CD14-positive monocyte (primary cell): ENCODE measurements around the gene GGA3. TPM values are rescaled to one million over a fixed set of nuclear protein-coding genes. Genes with fewer than 3 reads are reported as not detected.

Source experiments
- DNase-seq, 3 donors: peaks; one replicate each; pipeline ENCODE4 v3.0.0-alpha.2; 2011 to 2022
- H2AFZ ChIP-seq: 2 replicates; pipeline ENCODE4 v1.6.0; 2012; ENCODE audit warnings: mild to moderate bottlenecking, low read depth, low read length, inconsistent platforms; ENCODE audit not compliant: insufficient read depth, poor library complexity, severe bottlenecking
- H3K27ac ChIP-seq, 2 donors: 1 replicate in 1 of 2; 2 replicates in 1 of 2; pipeline ENCODE4 v1.5.1; 2012 to 2013; ENCODE audit warnings: low read length in 2 of 2, control low read depth in 1 of 2, inconsistent platforms in 1 of 2, low read depth in 1 of 2, mild to moderate bottlenecking in 1 of 2
- H3K27me3 ChIP-seq, 2 donors: one replicate each; pipeline versions ENCODE4 v1.6.0 to v1.6.1; 2011 to 2013; ENCODE audit warnings: low read length in 2 of 2; ENCODE audit not compliant: control insufficient read depth in 2 of 2, insufficient read depth in 2 of 2
- H3K36me3 ChIP-seq, 2 donors: replicated peaks in 1 of 2; 1 replicate in 1 of 2; 2 replicates in 1 of 2; pipeline versions ENCODE4 v1.5.1 to v1.6.1; 2012 to 2013; ENCODE audit warnings: low read length in 2 of 2, control low read depth in 1 of 2, inconsistent platforms in 1 of 2, mild to moderate bottlenecking in 1 of 2; ENCODE audit not compliant: insufficient read depth in 2 of 2, control insufficient read depth in 1 of 2
- H3K4me1 ChIP-seq, 2 donors: 1 replicate in 1 of 2; 2 replicates in 1 of 2; pipeline versions ENCODE4 v1.5.1 to v1.6.1; 2012 to 2013; ENCODE audit warnings: low read length in 2 of 2, control low read depth in 1 of 2, inconsistent platforms in 1 of 2, mild to moderate bottlenecking in 1 of 2, moderate library complexity in 1 of 2; ENCODE audit not compliant: insufficient read depth in 2 of 2, control insufficient read depth in 1 of 2
- H3K4me2 ChIP-seq: replicated peaks from 2 replicates; pipeline ENCODE3; 2012; ENCODE audit warnings: low read length, moderate library complexity, mild to moderate bottlenecking; ENCODE audit not compliant: poor library complexity, severe bottlenecking; ENCODE audit errors: extremely low read depth
- H3K4me3 ChIP-seq, 3 experiments: fragments of 200-600 bp in 1 of 3; sonication (generic) in 1 of 3; replicated peaks in 1 of 3; 1 replicate in 2 of 3; 2 replicates in 1 of 3; pipeline ENCODE4 v1.5.1; 2011 to 2013; ENCODE audit warnings: low read length in 3 of 3, mild to moderate bottlenecking in 3 of 3, control low read depth in 2 of 3, low read depth in 2 of 3, inconsistent platforms in 1 of 3, moderate library complexity in 1 of 3
- H3K79me2 ChIP-seq: 2 replicates; pipeline ENCODE4 v1.6.0; 2012; ENCODE audit warnings: mild to moderate bottlenecking, control low read depth, inconsistent platforms, low read length, moderate library complexity; ENCODE audit not compliant: insufficient read depth
- H3K9ac ChIP-seq: 2 replicates; pipeline ENCODE4 v1.6.0; 2017; ENCODE audit warnings: low read length, mild to moderate bottlenecking; ENCODE audit not compliant: insufficient read depth, poor library complexity, severe bottlenecking
- H3K9me3 ChIP-seq, 2 donors: replicated peaks in 1 of 2; 1 replicate in 1 of 2; 2 replicates in 1 of 2; pipeline versions ENCODE4 v1.5.1 to v1.6.1; 2012 to 2013; ENCODE audit warnings: low read length in 2 of 2, control low read depth in 1 of 2; ENCODE audit not compliant: control insufficient read depth in 1 of 2, insufficient read depth in 1 of 2
- H4K20me1 ChIP-seq: 2 replicates; pipeline ENCODE4 v1.6.0; 2012; ENCODE audit warnings: mild to moderate bottlenecking, low read length, control low read depth, moderate library complexity; ENCODE audit not compliant: insufficient read depth
- H3K27ac Mint-ChIP-seq, 7 donors: one replicate each; pipeline ENCODE4 v1.8.0; 2020; ENCODE audit warnings: mild to moderate bottlenecking in 7 of 7, mixed read lengths in 7 of 7, moderate library complexity in 6 of 7, inconsistent platforms in 2 of 7
- H3K27me3 Mint-ChIP-seq, 3 donors: one replicate each; pipeline ENCODE4 v1.8.0; 2021 to 2022; ENCODE audit warnings: low read depth in 3 of 3, mild to moderate bottlenecking in 3 of 3, mixed read lengths in 3 of 3, moderate library complexity in 3 of 3, inconsistent platforms in 1 of 3
- H3K36me3 Mint-ChIP-seq, 2 donors: one replicate each; pipeline ENCODE4 v1.8.0; 2020; ENCODE audit warnings: mixed read lengths in 2 of 2, inconsistent platforms in 1 of 2, mild to moderate bottlenecking in 1 of 2
- H3K4me1 Mint-ChIP-seq: one replicate; pipeline ENCODE4 v1.8.0; 2020; ENCODE audit warnings: mild to moderate bottlenecking, mixed read lengths
- H3K4me3 Mint-ChIP-seq, 2 donors: one replicate each; pipeline ENCODE4 v1.8.0; 2020; ENCODE audit warnings: mild to moderate bottlenecking in 2 of 2, mixed read lengths in 2 of 2, moderate library complexity in 1 of 2
- H3K9me3 Mint-ChIP-seq, 7 donors: one replicate each; pipeline ENCODE4 v1.8.0; 2020 to 2022; ENCODE audit warnings: mixed read lengths in 7 of 7, mild to moderate bottlenecking in 6 of 7, moderate library complexity in 6 of 7, inconsistent platforms in 2 of 7
- CTCF ChIP-seq: fragments of 200-600 bp; IDR thresholded peaks from one replicate; pipeline ENCODE4 v1.8.0; 2022; ENCODE audit warnings: antibody characterized with exemption, mild to moderate bottlenecking
- WGBS: methylation state at CpG from one replicate; pipeline ENCODE4 v1.1.5; 2013; ENCODE audit warnings: missing lambda C conversion rate; ENCODE audit not compliant: insufficient coverage; 5-methylcytosine and 5-hydroxymethylcytosine counted together
- intact Hi-C, 2 donors: fragments of 100-400 bp; cut with micrococcal nuclease; formaldehyde crosslinking; loops; one replicate each; pipeline versions ENCODE4 v1.15.0 to v1.15.1; 2023
- polyA minus RNA-seq: library from RNA; depleted of rRNA, polyadenylated mRNA; stranded (reverse); fragments of >200 nt; gene quantifications from 2 replicates; pipeline ENCODE4 v1.2.3, GENCODE V29; 2012
- polyA plus RNA-seq, 3 donors: library from polyadenylated mRNA; depleted of rRNA in 1 of 3; unstranded in 2 of 3; stranded (reverse) in 1 of 3; fragments of 300-500 nt in 2 of 3; fragments of >200 nt in 1 of 3; fragmentation: Illumina TruSeq in 2 of 3; gene quantifications; 1 replicate in 2 of 3; 2 replicates in 1 of 3; pipeline ENCODE4 v1.2.3, GENCODE V29; 2012 to 2021
- total RNA-seq, 12 experiments: library from RNA in 1 of 12; stranded (reverse) in 1 of 12; fragments of 120-200 nt in 1 of 12; gene quantifications; one replicate each; pipeline ENCODE4 v1.2.4 and lab custom pipeline; 2013 to 2026; ENCODE audit warnings: mixed read lengths in 6 of 12, inconsistent platforms in 1 of 12

The GGA3 gene
- 31.4 TPM for total RNA-seq (2013)
- polyA plus RNA-seq (100 to 1,000 TPM in 1 of 3 donors, 10 to 100 TPM in 1, 1 to 10 TPM in 1; 4.3 to 162 (median 15.7) TPM), polyA minus RNA-seq (28.7 and 32.2 TPM in 2 replicates), total RNA-seq (lab: John Stamatoyannopoulos, UW) (24.9 to 68.1 (median 46.1) reads per million in 11 experiments)

GRCh38 chr17:75261336-75262111, at the start of gene GGA3, which contains the start of gene MRPS7:
Gene GGA3 (minus strand): TSS chr17:75261606. CDS start chr17:75261587, 19 bp downstream.
Gene MRPS7 (plus strand): TSS chr17:75261879. CDS start chr17:75261901, 22 bp downstream.
- DNase-seq: peak; percentile 88 to 92 (median 91)
- peaks cover 92% of the 10 kb centered on the region for H3K79me2 ChIP-seq
- no peaks in the 10 kb centered on the region for H3K27me3 ChIP-seq
- no peaks in the 10 kb centered on the region for H3K9me3 ChIP-seq
- Mint-ChIP-seq H3K4me3 (peak within 1 kb of the TSS; percentile 98 to 99), H3K9me3 (no peaks in the 10 kb centered on the region), H3K4me1 (peaks cover 64% of the 10 kb centered on the region), H3K36me3 (peaks cover 25 to 48% of the 10 kb centered on the region in 2 donors), H3K27ac (peak within 1 kb of the TSS; percentile 98 to 100 (median 99)), H3K27me3 (peaks cover 0 to 2% (median 0%) of the 10 kb centered on the region in 3 donors)
- peaks cover 43 to 50% of the 10 kb centered on the region in 2 donors for H3K4me1 ChIP-seq
- H3K4me3 ChIP-seq: peak within 1 kb of the TSS; percentile 81 to 97 (median 89)
- intact Hi-C loops: loop anchor here in 1 of 2 donors (2.0 to 10.0 kb wide), 3 partner anchors 57 to 323 kb away; partner anchors contain the start of genes MYO15B and NUP85
- peak within 1 kb of the TSS; percentile 98 for H3K9ac ChIP-seq
- H3K4me2 ChIP-seq: peak within 1 kb of the TSS; percentile 92
- TF ChIP-seq CTCF: no peak
- H2AFZ ChIP-seq: peak within 1 kb of the TSS; percentile 94
- under 1% methylated on average over 68 of the region's 69 CpGs for WGBS
- peak within 1 kb of the TSS; percentile 90 to 99 for H3K27ac ChIP-seq
- peaks cover 16% of the 10 kb centered on the region for H4K20me1 ChIP-seq
- peaks cover 11 to 35% of the 10 kb centered on the region in 2 donors for H3K36me3 ChIP-seq
